LNCAP (cell line): ENCODE results near the gene CD53.

ENCODE experiments used
- CTCF ChIP-seq: fragments of 450-650 bp; IDR thresholded peaks from 2 replicates; pipeline ENCODE4 v1.5.1; 2017; ENCODE audit warnings: mild to moderate bottlenecking

CD53 gene

GRCh38 chr1:110856410-110856809 lies 16.5 kb upstream of the CD53 start:
- no peak for TF ChIP-seq CTCF

- no peak for TF ChIP-seq CTCF
These were observed 14.7 kb upstream of the CD53 start for GRCh38 chr1:110857964-110858948.

GRCh38 chr1:110859062-110859461 lies 13.9 kb upstream of the CD53 start:
- TF ChIP-seq CTCF: no peak

- TF ChIP-seq CTCF: no peak
These were observed 12.8 kb upstream of the CD53 start for GRCh38 chr1:110860174-110860573.

DNA sequence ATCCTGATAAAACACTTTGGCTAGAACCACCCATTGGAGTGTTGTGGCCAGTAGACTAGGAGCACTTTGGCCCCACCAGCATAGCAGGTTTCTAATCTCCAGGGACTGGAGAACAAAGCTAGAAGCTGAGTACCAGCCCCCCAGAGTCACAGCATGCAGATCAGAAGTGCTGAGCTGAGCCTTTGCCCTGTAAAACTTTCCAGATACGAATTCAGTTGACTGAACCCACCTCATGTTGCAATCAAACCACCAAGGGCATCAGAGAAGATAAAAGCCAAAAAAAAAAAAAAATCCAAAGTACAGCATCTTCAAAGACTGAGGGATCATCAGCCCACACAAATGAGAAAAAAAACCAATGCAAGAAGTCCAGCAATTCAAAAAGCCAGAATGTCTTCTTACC lies 8.7 kb upstream of the CD53 start:
- no peak for TF ChIP-seq CTCF

DNA sequence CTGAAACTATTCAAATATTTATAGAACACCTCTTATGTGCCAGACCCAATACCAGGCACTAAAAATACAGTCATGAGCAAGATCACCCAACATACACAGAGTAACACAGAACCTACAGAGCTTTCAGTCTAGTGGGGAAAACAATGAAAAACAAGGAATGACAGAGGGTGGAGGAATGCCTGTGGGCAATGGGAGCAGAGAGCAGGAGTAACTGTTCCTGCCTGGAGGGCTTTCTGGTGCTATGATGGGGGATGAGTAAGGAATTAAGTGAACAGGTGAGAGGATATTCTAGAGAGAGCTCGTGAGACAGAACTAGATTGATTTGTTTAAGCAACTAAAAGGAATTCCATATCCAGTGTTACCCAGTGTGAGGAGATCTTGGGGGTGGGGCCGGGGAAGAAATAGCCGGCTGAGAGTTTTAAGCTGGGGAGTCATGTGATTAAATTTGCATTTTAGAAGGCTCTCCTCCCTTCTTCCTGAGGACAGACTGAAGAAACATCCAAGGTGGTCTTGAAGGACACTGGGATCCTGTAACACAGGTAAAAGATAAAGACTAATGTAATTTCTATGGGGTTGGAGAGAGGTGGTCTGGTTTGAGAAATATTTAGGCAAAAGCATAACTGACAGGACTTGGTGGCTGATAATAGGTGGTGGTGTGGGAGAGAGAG lies 2.1 kb upstream of the CD53 start:
- TF ChIP-seq CTCF: no peak

DNA sequence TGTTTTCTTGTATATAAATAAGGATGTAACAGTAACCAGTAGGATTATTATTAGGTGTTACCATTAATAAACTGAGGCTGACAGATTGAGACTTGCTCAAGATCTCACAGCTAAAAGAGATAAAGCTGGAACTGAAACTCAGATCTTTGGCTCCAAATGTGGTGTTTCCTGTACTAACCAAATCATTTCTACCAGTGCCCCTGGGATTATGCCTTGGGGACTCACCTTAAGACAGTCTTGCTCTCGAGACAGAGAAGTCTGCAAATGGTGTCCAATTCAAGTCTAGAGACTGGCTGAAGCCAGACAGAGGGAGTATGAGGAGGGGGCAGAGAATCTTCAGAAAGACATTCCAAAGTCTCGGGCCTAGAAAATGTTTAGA lies 593 bp upstream of the CD53 start:
- TF ChIP-seq CTCF: no peak
